Chondrocyte (in vitro differentiated cells): ENCODE data around the gene HASPIN. TPM values are rescaled to one million over a fixed set of nuclear protein-coding genes. Genes with fewer than 3 reads are reported as not detected.

Source experiments
- DNase-seq: peaks from one replicate; pipeline ENCODE4 v3.0.0; 2021; ENCODE audit warnings: mixed read lengths, low spot score
- H3K27ac Mint-ChIP-seq: one replicate; pipeline ENCODE4 v1.8.0; 2021; ENCODE audit warnings: mild to moderate bottlenecking, moderate library complexity, mixed read lengths; ENCODE audit not compliant: unreplicated experiment
- H3K27me3 Mint-ChIP-seq: 2 replicates; pipeline ENCODE4 v1.8.0; 2021; ENCODE audit warnings: low read depth, mixed read lengths
- H3K36me3 Mint-ChIP-seq: 2 replicates; pipeline ENCODE4 v1.8.0; 2021; ENCODE audit warnings: low read depth, mixed read lengths
- H3K4me1 Mint-ChIP-seq: 2 replicates; pipeline ENCODE4 v1.8.0; 2021; ENCODE audit warnings: low read depth, mild to moderate bottlenecking, mixed read lengths
- H3K4me3 Mint-ChIP-seq: one replicate; pipeline ENCODE4 v1.8.0; 2021; ENCODE audit warnings: mild to moderate bottlenecking, moderate library complexity, mixed read lengths; ENCODE audit not compliant: unreplicated experiment
- H3K9me3 Mint-ChIP-seq: 2 replicates; pipeline ENCODE4 v1.8.0; 2021; ENCODE audit warnings: low read depth, mixed read lengths
- CTCF ChIP-seq: fragments of 200-600 bp; sonication (generic); IDR thresholded peaks from 2 replicates; pipeline ENCODE4 v1.5.0; 2021; ENCODE audit warnings: antibody characterized with exemption, mild to moderate bottlenecking, moderate library complexity
- total RNA-seq: library from RNA; stranded (reverse); gene quantifications from 3 replicates; pipeline ENCODE4 v1.2.1, GENCODE V29; 2021

Gene HASPIN
- total RNA-seq, 1 donor from 2014 or later: 2.2 TPM

DNA sequence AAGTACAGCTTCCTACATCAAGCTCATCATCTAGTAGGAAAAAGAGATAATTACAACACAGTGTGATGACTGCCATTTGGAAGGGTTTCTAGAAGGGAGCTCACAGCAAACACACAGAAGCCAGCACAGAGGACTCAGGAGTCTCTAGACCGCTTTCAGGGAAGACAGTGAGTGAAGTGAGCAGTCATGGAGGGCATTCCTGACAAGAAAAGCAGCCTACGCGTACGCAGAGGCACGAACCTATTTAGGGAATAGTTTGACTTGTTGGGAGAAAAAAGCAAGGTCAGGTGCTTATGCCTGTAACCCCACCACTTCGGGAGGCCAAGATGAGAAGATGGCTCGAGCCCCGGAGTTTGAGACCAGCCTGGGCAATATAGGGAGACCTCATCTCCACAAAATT, 8.4 kb upstream of the HASPIN start:
- TF ChIP-seq CTCF: no peak
- no peaks in the 10 kb centered on the region for H3K27me3 Mint-ChIP-seq
- H3K9me3 Mint-ChIP-seq: no peaks in the 10 kb centered on the region
- peaks cover 30% of the 10 kb centered on the region for H3K36me3 Mint-ChIP-seq
- no peak overlapping the region for H3K27ac Mint-ChIP-seq
- peaks cover 7% of the 10 kb centered on the region for H3K4me1 Mint-ChIP-seq
- no peak for DNase-seq
- H3K4me3 Mint-ChIP-seq: no peak overlapping the region

- TF ChIP-seq CTCF: no peak
- Mint-ChIP-seq H3K4me1 (peaks cover 24% of the 10 kb centered on the region), H3K27ac (no peak overlapping the region), H3K9me3 (no peaks in the 10 kb centered on the region), H3K36me3 (peaks cover 22% of the 10 kb centered on the region), H3K27me3 (no peaks in the 10 kb centered on the region), H3K4me3 (no peak overlapping the region)
- DNase-seq: no peak
Observed at GRCh38 chr17:3718201-3718600, 5.5 kb upstream of the HASPIN start.

DNA sequence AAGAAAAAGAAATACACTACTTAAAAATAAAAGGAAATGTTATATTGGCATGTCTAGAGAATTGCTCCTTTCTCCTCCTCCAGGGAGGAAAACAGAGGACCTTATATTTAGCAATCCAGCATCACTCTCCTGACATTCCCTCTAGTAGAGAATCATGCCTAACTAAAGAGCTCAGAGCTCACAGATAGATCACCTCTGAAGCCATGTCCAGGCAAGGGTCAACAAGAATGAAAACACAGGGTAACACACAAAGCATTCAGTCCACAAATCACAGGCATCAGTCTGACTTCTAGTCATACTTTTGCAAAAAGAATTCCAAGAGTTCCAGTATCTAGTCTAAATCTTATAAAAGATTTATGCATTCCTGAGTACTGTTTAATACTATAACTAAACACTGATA, 4.4 kb upstream of the HASPIN start:
- H3K27me3 Mint-ChIP-seq: no peaks in the 10 kb centered on the region

GRCh38 chr17:3722716-3723115, 987 bp upstream of the HASPIN start:
- no peaks in the 10 kb centered on the region for H3K27me3 Mint-ChIP-seq
- no peaks in the 10 kb centered on the region for H3K9me3 Mint-ChIP-seq
- H3K36me3 Mint-ChIP-seq: peaks cover 4% of the 10 kb centered on the region
- peaks cover 40% of the 10 kb centered on the region for H3K4me1 Mint-ChIP-seq
- H3K4me3 Mint-ChIP-seq: peak overlapping the region; percentile 90
- no peak for DNase-seq
- no peak for TF ChIP-seq CTCF
- H3K27ac Mint-ChIP-seq: peak overlapping the region; percentile 86

More for the DNA sequence above, 4.4 kb upstream of the HASPIN start:
- no peak for TF ChIP-seq CTCF
- Mint-ChIP-seq H3K27ac (no peak overlapping the region), H3K9me3 (no peaks in the 10 kb centered on the region), H3K36me3 (peaks cover 22% of the 10 kb centered on the region), H3K4me1 (peaks cover 26% of the 10 kb centered on the region), H3K4me3 (no peak overlapping the region)
- no peak for DNase-seq

DNA sequence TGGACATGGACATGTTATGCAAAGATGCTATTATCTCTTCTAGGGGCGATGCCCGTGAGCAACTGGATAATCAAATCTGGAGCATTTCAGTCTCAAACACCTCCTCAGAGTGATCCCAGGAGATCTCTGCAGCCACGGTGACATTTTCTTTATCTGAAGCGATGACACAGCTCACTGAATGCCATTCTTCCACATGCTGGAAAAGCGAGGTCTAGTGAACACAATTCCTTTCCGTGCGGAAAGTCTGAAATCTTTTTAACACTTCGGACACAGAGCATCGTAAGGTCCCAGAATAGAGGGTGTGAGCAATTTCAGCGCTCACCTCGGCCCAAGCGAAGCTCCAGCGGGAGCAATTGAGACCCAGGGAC, 531 bp upstream of the HASPIN start:
- DNase-seq: no peak
- Mint-ChIP-seq H3K36me3 (peaks cover 2% of the 10 kb centered on the region), H3K27ac (peak overlapping the region; percentile 86), H3K4me3 (peak overlapping the region; percentile 90), H3K9me3 (no peaks in the 10 kb centered on the region), H3K27me3 (no peaks in the 10 kb centered on the region), H3K4me1 (peaks cover 40% of the 10 kb centered on the region)
- TF ChIP-seq CTCF: no peak
